ENCODE data around the gene PBX3.

DNA sequence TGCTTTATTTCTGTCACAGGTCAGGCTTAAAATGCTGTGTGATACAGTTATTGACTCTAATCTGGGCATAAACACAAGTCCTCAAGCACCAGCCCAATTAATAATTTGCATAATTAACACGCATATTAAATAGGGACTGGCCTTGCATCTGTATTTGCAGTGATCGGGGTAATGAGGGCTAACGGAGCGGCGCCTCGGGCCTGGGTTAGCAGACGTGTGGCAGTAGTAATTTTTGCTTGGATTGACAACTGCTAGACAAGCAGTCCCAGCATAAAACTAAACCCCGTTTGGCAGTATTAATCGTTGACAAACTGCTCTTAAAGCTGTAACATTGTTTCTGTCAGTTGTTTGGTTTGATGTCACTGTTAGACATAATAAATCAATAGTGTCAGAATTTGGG lies 109.2 kb downstream of the PBX3 start:
- TF ChIP-seq, protein P1, sequence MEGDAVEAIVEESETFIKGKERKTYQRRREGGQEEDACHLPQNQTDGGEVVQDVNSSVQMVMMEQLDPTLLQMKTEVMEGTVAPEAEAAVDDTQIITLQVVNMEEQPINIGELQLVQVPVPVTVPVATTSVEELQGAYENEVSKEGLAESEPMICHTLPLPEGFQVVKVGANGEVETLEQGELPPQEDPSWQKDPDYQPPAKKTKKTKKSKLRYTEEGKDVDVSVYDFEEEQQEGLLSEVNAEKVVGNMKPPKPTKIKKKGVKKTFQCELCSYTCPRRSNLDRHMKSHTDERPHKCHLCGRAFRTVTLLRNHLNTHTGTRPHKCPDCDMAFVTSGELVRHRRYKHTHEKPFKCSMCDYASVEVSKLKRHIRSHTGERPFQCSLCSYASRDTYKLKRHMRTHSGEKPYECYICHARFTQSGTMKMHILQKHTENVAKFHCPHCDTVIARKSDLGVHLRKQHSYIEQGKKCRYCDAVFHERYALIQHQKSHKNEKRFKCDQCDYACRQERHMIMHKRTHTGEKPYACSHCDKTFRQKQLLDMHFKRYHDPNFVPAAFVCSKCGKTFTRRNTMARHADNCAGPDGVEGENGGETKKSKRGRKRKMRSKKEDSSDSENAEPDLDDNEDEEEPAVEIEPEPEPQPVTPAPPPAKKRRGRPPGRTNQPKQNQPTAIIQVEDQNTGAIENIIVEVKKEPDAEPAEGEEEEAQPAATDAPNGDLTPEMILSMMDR (IDR thresholded peaks at IDR 0.05) = no peak
- no peak for TF ChIP-seq POLR2A (IDR thresholded peaks at IDR 0.05)
- no peak for TF ChIP-seq EP300 (IDR thresholded peaks at IDR 0.05)

Measured in ovary (tissue), 3 donors.